Measurements from ENCODE around the gene NEUROD2. TPM values are rescaled to one million over a fixed set of nuclear protein-coding genes. Genes with fewer than 3 reads are reported as not detected.

NEUROD2 gene
- total and polyA plus RNA-seq, 9 donors, result not detected

DNA sequence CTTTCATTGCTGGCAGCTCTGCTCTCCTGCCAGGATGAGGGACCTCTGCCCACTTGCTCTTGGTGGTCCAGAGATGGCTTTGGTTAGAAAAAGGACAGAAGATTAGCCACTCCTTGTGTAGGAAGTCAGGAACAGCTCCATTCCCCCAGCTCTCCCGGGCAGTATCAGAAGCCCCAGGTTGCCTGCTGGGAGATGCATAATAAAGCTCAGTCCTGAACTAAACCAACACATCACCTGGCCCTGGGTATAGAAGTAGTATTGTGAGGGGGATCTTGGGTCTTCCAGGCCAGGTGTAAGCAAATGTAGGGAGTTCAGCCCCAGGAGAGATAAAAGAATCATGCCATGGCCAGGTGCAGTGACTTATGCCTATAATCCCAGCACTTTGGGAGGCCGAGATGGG, 52.4 kb downstream of the NEUROD2 start:
- Histone ChIP-seq H3K4me3 (no peak overlapping the region), H3K9me3 (no peaks in the 10 kb centered on the region), H3K36me3 (no peaks in the 10 kb centered on the region), H3K27me3 (no peaks in the 10 kb centered on the region), H3K4me1 (ENCODE audit: insufficient read depth) (no peaks in the 10 kb centered on the region), H3K27ac (no peak overlapping the region)
- no peak for DNase-seq
- TF ChIP-seq, protein P1, sequence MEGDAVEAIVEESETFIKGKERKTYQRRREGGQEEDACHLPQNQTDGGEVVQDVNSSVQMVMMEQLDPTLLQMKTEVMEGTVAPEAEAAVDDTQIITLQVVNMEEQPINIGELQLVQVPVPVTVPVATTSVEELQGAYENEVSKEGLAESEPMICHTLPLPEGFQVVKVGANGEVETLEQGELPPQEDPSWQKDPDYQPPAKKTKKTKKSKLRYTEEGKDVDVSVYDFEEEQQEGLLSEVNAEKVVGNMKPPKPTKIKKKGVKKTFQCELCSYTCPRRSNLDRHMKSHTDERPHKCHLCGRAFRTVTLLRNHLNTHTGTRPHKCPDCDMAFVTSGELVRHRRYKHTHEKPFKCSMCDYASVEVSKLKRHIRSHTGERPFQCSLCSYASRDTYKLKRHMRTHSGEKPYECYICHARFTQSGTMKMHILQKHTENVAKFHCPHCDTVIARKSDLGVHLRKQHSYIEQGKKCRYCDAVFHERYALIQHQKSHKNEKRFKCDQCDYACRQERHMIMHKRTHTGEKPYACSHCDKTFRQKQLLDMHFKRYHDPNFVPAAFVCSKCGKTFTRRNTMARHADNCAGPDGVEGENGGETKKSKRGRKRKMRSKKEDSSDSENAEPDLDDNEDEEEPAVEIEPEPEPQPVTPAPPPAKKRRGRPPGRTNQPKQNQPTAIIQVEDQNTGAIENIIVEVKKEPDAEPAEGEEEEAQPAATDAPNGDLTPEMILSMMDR (IDR thresholded peaks at IDR 0.05), result no peak
- TF ChIP-seq EP300 (IDR thresholded peaks at IDR 0.05), result no peak
- no peak for TF ChIP-seq POLR2A (IDR thresholded peaks at IDR 0.05)
- intact Hi-C loops (cut with DNase I), result no loop called here
- WGBS, 3 donors, result 61 to 73% (median 64%) methylated on average over 2 of the region's 2 CpGs

Other genes starting within 250 kb of the NEUROD2 start
- gene FBXL20, start 206.3 kb downstream of the NEUROD2 start, total RNA-seq, result 10 to 100 TPM; 12.7 to 25.2 (median 18.5) TPM
- gene FBXL20, start 206.3 kb downstream of the NEUROD2 start, polyA plus RNA-seq, result 10 to 100 TPM in 1 of 2 donors, 1 to 10 TPM in 1; 4.7 to 16.6 TPM
- gene MED1, start 156.7 kb downstream of the NEUROD2 start, total RNA-seq, result 10 to 100 TPM; 15.6 to 43.7 (median 34.1) TPM
- gene MED1, start 156.7 kb downstream of the NEUROD2 start, polyA plus RNA-seq, result 10 to 100 TPM; 11.0 to 32.0 TPM
- 10 to 100 TPM; 29.1 to 65.9 (median 50.3) TPM for gene CDK12, start 146.4 kb downstream of the NEUROD2 start, total RNA-seq
- 10 to 100 TPM; 17.8 to 31.8 TPM for gene CDK12, start 146.4 kb downstream of the NEUROD2 start, polyA plus RNA-seq
- 10 to 100 TPM in 4 of 7 donors, 1 to 10 TPM in 2, under 1 TPM in 1; 0.43 to 23.0 (median 10.1) TPM for gene PPP1R1B, start 19.0 kb upstream of the NEUROD2 start, total RNA-seq
- 10 to 100 TPM in 1 of 2 donors, 1 to 10 TPM in 1; 5.1 to 12.9 TPM for gene PPP1R1B, start 19.0 kb upstream of the NEUROD2 start, polyA plus RNA-seq
- 10 to 100 TPM; 34.5 to 49.4 (median 44.3) TPM for gene STARD3, start 29.2 kb upstream of the NEUROD2 start, total RNA-seq
- 10 to 100 TPM; 42.1 to 55.9 TPM for gene STARD3, start 29.2 kb upstream of the NEUROD2 start, polyA plus RNA-seq
- gene TCAP, start 57.4 kb upstream of the NEUROD2 start, total RNA-seq, result 1 to 10 TPM in 6 of 7 donors, under 1 TPM in 1; 0.24 to 1.9 (median 1.3) TPM
- 1 to 10 TPM in 1 of 2 donors, under 1 TPM in 1; 0.47 to 1.6 TPM for gene TCAP, start 57.4 kb upstream of the NEUROD2 start, polyA plus RNA-seq
- gene PNMT, start 60.5 kb upstream of the NEUROD2 start, total RNA-seq, result 1 to 10 TPM in 5 of 7 donors, under 1 TPM in 1, not detected in 1; 0.60 to 5.1 (median 1.4) TPM
- gene PNMT, start 60.5 kb upstream of the NEUROD2 start, polyA plus RNA-seq, result 1 to 10 TPM in 1 of 2 donors, not detected in 1; 1.1 TPM
- gene PGAP3, start 80.1 kb upstream of the NEUROD2 start, total RNA-seq, result 10 to 100 TPM; 13.8 to 31.3 (median 19.6) TPM
- 10 to 100 TPM in 1 of 2 donors, 1 to 10 TPM in 1; 7.9 to 19.8 TPM for gene PGAP3, start 80.1 kb upstream of the NEUROD2 start, polyA plus RNA-seq
- 10 to 100 TPM; 26.1 to 66.3 (median 53.5) TPM for gene ERBB2, start 92.1 kb upstream of the NEUROD2 start, total RNA-seq
- gene ERBB2, start 92.1 kb upstream of the NEUROD2 start, polyA plus RNA-seq, result 10 to 100 TPM; 20.1 to 24.1 TPM
- 10 to 100 TPM; 20.2 to 51.4 (median 23.4) TPM for gene MIEN1, start 122.6 kb upstream of the NEUROD2 start, total RNA-seq
- 10 to 100 TPM; 33.0 to 64.9 TPM for gene MIEN1, start 122.6 kb upstream of the NEUROD2 start, polyA plus RNA-seq
- gene GRB7, start 130.0 kb upstream of the NEUROD2 start, total RNA-seq, result 10 to 100 TPM in 1 of 7 donors, 1 to 10 TPM in 5, under 1 TPM in 1; 0.51 to 63.0 (median 2.7) TPM
- 1 to 10 TPM in 1 of 2 donors, under 1 TPM in 1; 0.23 to 1.8 TPM for gene GRB7, start 130.0 kb upstream of the NEUROD2 start, polyA plus RNA-seq